Activated naive CD4-positive, alpha-beta T cell treated with anti-CD3 and anti-CD28 coated beads, Interleukin-2, amount 50 U/mL, for 72 hours (primary cell): Measurements from ENCODE around the gene DNER. TPM values are rescaled to one million over a fixed set of nuclear protein-coding genes. Genes with fewer than 3 reads are reported as not detected.

ENCODE experiments used
- ATAC-seq, 2 donors: fragments of 150-1000 bp; cut with Tn5 transposase; 2 replicates each; pipeline ENCODE4 v1.10.0; 2021; ENCODE audit warnings: mild to moderate bottlenecking in 2 of 2, moderate library complexity in 2 of 2
- DNase-seq, 2 donors: peaks; one replicate each; pipeline ENCODE4 v3.0.0; 2021 to 2022; ENCODE audit warnings: low spot score in 2 of 2
- H3K27ac Mint-ChIP-seq, 2 donors: one replicate each; pipeline ENCODE4 v1.8.0; 2022; ENCODE audit warnings: mild to moderate bottlenecking in 2 of 2, mixed read lengths in 2 of 2
- H3K36me3 Mint-ChIP-seq, 2 donors: one replicate each; pipeline ENCODE4 v1.8.0; 2022; ENCODE audit warnings: mixed read lengths in 2 of 2
- H3K9me3 Mint-ChIP-seq, 2 donors: one replicate each; pipeline ENCODE4 v1.8.0; 2022; ENCODE audit warnings: mixed read lengths in 2 of 2
- total RNA-seq, 2 donors: library from RNA; stranded (reverse); gene quantifications; one replicate each; pipeline ENCODE4 v1.2.3, GENCODE V29; 2022

Gene DNER
- total RNA-seq, 2 donors from 2014 or later = not detected

DNA sequence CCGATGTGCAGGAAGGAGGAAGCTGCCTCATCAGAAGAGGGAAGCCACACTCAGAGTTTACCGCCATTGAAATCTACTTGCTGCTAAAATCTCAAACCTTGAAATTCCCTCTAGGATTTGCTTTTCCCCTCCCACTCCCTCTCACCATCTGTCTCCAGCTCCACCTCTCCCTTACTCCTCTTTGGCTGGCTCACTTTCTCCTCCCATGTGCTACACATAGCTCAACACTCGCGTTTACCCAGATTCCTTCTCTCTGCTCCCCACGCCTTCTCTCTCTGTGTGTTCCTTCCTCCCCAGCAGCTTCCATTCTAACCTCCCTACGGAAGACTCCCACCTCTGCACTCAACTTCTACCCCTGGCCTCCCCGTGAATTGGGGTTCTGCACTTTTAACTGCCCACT lies 143.1 kb downstream of the DNER start:
- no peak for ATAC-seq
- H3K36me3 Mint-ChIP-seq = no peaks in the 10 kb centered on the region
- DNase-seq = no peak
- H3K27ac Mint-ChIP-seq = no peak overlapping the region
- no peaks in the 10 kb centered on the region for H3K9me3 Mint-ChIP-seq

GRCh38 chr2:229566370-229566769 lies 148.0 kb downstream of the DNER start:
- Mint-ChIP-seq H3K9me3 (no peaks in the 10 kb centered on the region), H3K27ac (no peak overlapping the region)

GRCh38 chr2:229564300-229564907 lies 150.0 kb downstream of the DNER start:
- no peak overlapping the region for H3K27ac Mint-ChIP-seq
- DNase-seq = no peak
- no peaks in the 10 kb centered on the region for H3K36me3 Mint-ChIP-seq
- no peak for ATAC-seq
- H3K9me3 Mint-ChIP-seq = no peaks in the 10 kb centered on the region

More at GRCh38 chr2:229566370-229566769, 148.0 kb downstream of the DNER start:
- H3K36me3 Mint-ChIP-seq = no peaks in the 10 kb centered on the region
- DNase-seq (no peak), ATAC-seq (no peak)

GRCh38 chr2:229563388-229563787 lies 151.0 kb downstream of the DNER start:
- Mint-ChIP-seq H3K27ac (no peak overlapping the region), H3K36me3 (no peaks in the 10 kb centered on the region), H3K9me3 (no peaks in the 10 kb centered on the region)
- ATAC-seq = no peak
- DNase-seq = no peak

DNA sequence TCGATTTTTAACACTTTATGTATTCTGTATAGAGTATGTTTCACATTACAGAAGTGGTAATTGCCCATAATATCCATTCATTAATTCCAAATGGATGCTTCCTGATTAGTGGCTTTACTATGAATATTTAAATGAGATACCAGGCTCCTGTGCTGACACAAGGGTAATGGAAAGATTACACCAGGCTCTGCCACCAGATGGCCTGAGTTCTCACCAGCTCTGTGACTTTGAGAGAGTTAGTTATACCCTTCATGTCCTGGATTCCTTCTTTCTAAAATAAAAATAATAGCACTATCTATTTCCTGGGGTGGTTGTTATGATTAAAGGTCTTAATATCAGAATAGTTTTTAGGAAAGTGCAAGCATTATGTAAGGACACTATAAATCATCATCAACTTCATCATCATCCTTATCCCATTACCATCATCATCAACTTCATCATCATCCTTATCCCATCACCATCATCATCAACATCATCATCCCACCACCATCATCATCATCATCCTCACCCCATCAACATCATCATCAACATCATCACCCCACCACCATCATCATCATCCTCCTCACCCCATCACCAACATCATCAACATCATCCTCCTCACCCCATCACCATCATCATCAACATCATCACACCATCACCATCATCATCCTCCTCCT lies 151.8 kb downstream of the DNER start:
- no peaks in the 10 kb centered on the region for H3K36me3 Mint-ChIP-seq
- ATAC-seq (no peak), DNase-seq (no peak)
- H3K9me3 Mint-ChIP-seq = no peaks in the 10 kb centered on the region
- H3K27ac Mint-ChIP-seq = no peak overlapping the region

DNA sequence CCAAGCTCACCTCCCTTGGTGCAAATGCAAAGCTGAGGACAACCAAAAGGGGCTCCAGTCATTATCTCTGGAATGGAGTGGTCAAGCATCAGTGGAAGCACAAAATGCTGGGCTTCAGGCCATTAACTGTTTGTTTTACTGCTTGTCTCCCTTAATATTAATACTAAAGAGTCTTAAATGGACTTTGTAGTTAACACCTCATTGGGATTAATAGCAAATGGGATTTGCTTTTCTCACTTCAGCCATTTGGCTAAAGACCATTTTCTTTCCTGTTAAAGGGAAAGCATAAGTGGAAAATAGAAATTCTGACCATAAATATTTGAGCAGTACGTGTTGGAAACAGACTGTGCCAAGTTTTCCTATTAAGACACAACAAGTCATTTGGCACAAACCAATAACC lies 154.4 kb downstream of the DNER start:
- ATAC-seq (no peak), DNase-seq (no peak)
- peaks cover 4% of the 10 kb centered on the region in 2 donors for H3K9me3 Mint-ChIP-seq
- H3K36me3 Mint-ChIP-seq = no peaks in the 10 kb centered on the region
- no peak overlapping the region for H3K27ac Mint-ChIP-seq

GRCh38 chr2:229553091-229553490 lies 161.3 kb downstream of the DNER start:
- Mint-ChIP-seq H3K9me3 (peaks cover 4% of the 10 kb centered on the region in 2 donors), H3K27ac (no peak overlapping the region), H3K36me3 (no peaks in the 10 kb centered on the region)
- no peak for ATAC-seq
- DNase-seq = no peak

GRCh38 chr2:229543176-229543873 lies 171.0 kb downstream of the DNER start:
- no peak for ATAC-seq
- Mint-ChIP-seq H3K27ac (no peak overlapping the region), H3K9me3 (no peaks in the 10 kb centered on the region), H3K36me3 (no peaks in the 10 kb centered on the region)
- no peak for DNase-seq

- no peak for DNase-seq
- H3K27ac Mint-ChIP-seq = no peak overlapping the region
- H3K36me3 Mint-ChIP-seq = no peaks in the 10 kb centered on the region
- no peak for ATAC-seq
- no peaks in the 10 kb centered on the region for H3K9me3 Mint-ChIP-seq
These were observed 174.7 kb downstream of the DNER start for GRCh38 chr2:229539628-229540027.

GRCh38 chr2:229531594-229531993 lies 182.8 kb downstream of the DNER start:
- H3K27ac Mint-ChIP-seq = no peak overlapping the region
- peaks cover 0 to 5% of the 10 kb centered on the region in 2 donors for H3K36me3 Mint-ChIP-seq
- peaks cover 4 to 6% of the 10 kb centered on the region in 2 donors for H3K9me3 Mint-ChIP-seq
- DNase-seq (no peak), ATAC-seq (no peak)

DNA sequence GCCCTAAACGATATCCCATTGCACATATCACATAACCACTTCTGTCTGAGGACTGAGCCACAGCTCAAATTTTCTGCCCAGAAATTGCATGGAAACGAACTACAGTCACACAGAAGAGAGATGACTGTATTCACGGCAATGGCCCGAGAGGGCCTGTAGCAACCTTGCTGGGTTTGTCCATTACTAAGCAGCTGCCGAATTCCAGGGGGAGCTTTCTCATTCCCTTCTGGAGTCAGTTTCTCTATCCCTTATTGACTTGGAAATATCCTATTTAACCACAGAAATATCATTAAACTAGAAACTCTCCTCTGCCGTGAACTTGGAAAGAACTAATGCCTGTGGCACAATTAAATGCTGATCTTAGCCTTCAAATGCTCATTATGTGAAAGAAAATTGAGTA lies 183.9 kb downstream of the DNER start:
- no peak for ATAC-seq
- H3K27ac Mint-ChIP-seq = no peak overlapping the region

DNA sequence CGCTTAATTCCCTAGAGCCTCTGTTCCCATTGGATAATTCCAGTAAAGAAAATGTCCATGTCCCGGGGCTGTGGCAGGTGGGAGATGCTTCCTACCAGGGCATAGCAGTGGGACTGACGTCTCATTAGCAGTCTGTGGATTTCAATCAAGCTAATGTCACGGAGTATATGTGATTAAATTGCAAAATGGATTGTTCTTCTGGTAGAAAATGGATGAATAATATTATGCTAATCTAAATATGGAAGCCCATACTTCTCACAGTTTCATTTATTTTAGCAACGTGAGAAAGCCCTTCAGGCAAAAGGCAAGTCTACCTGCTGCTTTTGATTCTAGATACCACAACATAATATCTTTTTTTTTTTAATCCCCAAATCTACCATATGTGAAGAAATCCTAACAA lies 185.5 kb downstream of the DNER start:
- no peak for ATAC-seq
- no peak for DNase-seq
- Mint-ChIP-seq H3K27ac (no peak overlapping the region), H3K36me3 (peaks cover 0 to 5% of the 10 kb centered on the region in 2 donors), H3K9me3 (peaks cover 4 to 6% of the 10 kb centered on the region in 2 donors)

More for the DNA sequence above, 183.9 kb downstream of the DNER start:
- no peak for DNase-seq
- Mint-ChIP-seq H3K9me3 (peaks cover 4 to 6% of the 10 kb centered on the region in 2 donors), H3K36me3 (peaks cover 0 to 5% of the 10 kb centered on the region in 2 donors)

DNA sequence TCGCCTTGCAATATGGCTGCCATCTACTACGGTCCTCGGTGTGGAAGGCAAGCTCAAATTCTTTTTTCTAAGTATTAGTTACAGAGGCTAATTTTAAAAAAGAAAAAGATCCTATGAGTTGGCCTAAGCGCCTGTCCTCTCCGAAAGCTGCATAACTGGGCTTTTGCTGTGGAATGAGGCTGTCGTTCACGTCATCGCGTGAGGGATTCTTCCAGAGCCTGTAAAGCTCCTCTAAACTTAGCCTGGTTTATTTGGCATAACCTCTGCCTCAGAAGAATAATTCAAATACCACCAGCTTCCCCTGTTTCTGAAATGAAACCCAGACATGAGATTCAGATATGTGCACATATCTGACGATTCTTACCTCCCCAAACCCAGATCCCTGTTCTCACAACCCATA lies 187.4 kb downstream of the DNER start:
- Mint-ChIP-seq H3K27ac (no peak overlapping the region), H3K9me3 (peaks cover 0 to 4% of the 10 kb centered on the region in 2 donors), H3K36me3 (no peaks in the 10 kb centered on the region)
- ATAC-seq = no peak
- no peak for DNase-seq

GRCh38 chr2:229524799-229525198 lies 189.6 kb downstream of the DNER start:
- Mint-ChIP-seq H3K36me3 (no peaks in the 10 kb centered on the region), H3K9me3 (no peaks in the 10 kb centered on the region), H3K27ac (no peak overlapping the region)
- no peak for DNase-seq
- ATAC-seq = no peak

GRCh38 chr2:229523663-229524062 lies 190.7 kb downstream of the DNER start:
- ATAC-seq = no peak
- Mint-ChIP-seq H3K27ac (peak overlapping the region in 1 of 2 donors; percentile 57), H3K9me3 (no peaks in the 10 kb centered on the region), H3K36me3 (no peaks in the 10 kb centered on the region)
- DNase-seq = no peak

DNA sequence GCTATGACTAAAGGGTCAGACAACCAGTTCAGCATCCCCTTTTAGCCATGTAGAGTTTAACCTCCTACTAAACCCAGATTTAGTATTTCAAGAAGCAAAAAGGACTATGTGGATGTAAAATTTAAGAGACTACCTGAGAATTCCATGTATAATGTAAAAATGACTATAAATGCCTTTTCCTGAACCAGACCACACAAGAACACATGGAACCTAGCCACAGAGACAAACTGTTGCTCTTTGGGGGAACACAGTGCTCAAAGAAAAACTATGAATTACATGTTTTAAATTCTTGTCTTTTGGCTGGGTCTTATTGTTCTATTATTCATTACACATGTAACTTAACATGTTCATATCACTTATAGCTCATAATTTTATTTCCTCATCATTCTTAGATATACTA lies 192.8 kb downstream of the DNER start:
- peaks cover 0 to 3% of the 10 kb centered on the region in 2 donors for H3K9me3 Mint-ChIP-seq
- no peak overlapping the region for H3K27ac Mint-ChIP-seq
- DNase-seq (no peak), ATAC-seq (no peak)
- no peaks in the 10 kb centered on the region for H3K36me3 Mint-ChIP-seq

GRCh38 chr2:229520691-229521096 lies 193.7 kb downstream of the DNER start:
- H3K36me3 Mint-ChIP-seq = no peaks in the 10 kb centered on the region
- ATAC-seq = no peak
- no peak for DNase-seq
- H3K9me3 Mint-ChIP-seq = peaks cover 0 to 3% of the 10 kb centered on the region in 2 donors
- H3K27ac Mint-ChIP-seq = no peak overlapping the region
